22Rv1 (cell line): Measurements from ENCODE around the gene ELOVL6.

Experiments
- CTCF ChIP-seq: fragments of 450-650 bp; IDR thresholded peaks from 2 replicates; pipeline ENCODE4 v1.5.1; 2017; ENCODE audit warnings: mild to moderate bottlenecking
- ZFX ChIP-seq: fragments of 450-650 bp; IDR thresholded peaks from 2 replicates; pipeline ENCODE4 v1.6.1; 2017; ENCODE audit warnings: antibody characterized with exemption, borderline replicate concordance

GRCh38 chr4:110139111-110139510, 59.3 kb downstream of the ELOVL6 start:
- no peak for TF ChIP-seq CTCF
- TF ChIP-seq ZFX = no peak
